GM10266 (cell line): ENCODE results near the gene PPP6R3.
"Not testable (repeated sequence)": the region's sequence is repeated elsewhere in the genome, so short reads cannot be mapped to it uniquely, and the experiment has no call there.

Experiments used
- DNase-seq: peaks from one replicate; pipeline ENCODE4 v3.0.0; 2012; ENCODE audit errors: extremely low spot score
- TF ChIP-seq, protein P1 (sequence below): IDR thresholded peaks from 2 replicates; pipeline ENCODE4 v1.5.1; 2012; ENCODE audit warnings: mild to moderate bottlenecking, low read depth; ENCODE audit not compliant: control insufficient read depth, insufficient read depth; ENCODE audit errors: missing control alignments

Gene PPP6R3

DNA sequence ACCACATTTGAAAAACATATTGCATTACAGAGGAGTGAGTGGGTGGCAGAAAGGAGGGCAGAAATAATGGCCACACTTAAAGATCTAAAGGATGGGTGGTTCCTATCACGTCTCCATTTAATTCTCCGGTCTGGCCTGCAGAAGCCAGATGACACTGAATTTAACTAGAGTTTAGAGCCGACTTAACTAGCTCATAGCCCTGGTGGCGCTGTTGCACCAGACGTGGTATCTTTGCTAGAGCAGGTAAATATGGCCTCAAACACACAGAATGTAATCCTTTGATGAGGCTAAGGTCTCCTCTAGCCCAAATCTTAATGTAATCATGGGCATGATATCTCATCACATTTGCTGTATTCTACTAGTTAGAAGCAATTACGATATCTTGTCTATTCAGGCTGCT, 172.2 kb downstream of the PPP6R3 start:
- TF ChIP-seq, protein P1, sequence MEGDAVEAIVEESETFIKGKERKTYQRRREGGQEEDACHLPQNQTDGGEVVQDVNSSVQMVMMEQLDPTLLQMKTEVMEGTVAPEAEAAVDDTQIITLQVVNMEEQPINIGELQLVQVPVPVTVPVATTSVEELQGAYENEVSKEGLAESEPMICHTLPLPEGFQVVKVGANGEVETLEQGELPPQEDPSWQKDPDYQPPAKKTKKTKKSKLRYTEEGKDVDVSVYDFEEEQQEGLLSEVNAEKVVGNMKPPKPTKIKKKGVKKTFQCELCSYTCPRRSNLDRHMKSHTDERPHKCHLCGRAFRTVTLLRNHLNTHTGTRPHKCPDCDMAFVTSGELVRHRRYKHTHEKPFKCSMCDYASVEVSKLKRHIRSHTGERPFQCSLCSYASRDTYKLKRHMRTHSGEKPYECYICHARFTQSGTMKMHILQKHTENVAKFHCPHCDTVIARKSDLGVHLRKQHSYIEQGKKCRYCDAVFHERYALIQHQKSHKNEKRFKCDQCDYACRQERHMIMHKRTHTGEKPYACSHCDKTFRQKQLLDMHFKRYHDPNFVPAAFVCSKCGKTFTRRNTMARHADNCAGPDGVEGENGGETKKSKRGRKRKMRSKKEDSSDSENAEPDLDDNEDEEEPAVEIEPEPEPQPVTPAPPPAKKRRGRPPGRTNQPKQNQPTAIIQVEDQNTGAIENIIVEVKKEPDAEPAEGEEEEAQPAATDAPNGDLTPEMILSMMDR: peak; percentile 59
- DNase-seq: peak; percentile 43

DNA sequence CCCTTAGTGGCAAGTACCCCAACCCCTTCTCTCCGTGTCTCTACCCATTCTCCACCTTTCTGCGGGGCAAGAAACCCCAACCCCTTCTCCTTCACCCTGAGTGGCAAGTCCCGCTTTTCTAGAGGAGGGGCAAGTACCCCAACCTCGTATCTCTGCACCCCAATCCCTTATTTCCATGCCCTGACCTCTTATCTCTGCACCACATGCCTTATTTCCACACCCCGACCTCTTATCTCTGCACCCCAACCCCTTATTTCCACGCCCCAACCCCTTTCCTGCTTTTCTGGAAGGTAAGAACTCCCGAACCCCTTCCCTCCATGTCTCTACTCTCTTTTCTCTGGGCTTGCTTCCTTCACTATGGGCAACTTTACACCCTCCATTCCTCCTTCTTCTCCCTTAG, 174.1 kb downstream of the PPP6R3 start:
- not testable (repeated sequence) for DNase-seq

DNA sequence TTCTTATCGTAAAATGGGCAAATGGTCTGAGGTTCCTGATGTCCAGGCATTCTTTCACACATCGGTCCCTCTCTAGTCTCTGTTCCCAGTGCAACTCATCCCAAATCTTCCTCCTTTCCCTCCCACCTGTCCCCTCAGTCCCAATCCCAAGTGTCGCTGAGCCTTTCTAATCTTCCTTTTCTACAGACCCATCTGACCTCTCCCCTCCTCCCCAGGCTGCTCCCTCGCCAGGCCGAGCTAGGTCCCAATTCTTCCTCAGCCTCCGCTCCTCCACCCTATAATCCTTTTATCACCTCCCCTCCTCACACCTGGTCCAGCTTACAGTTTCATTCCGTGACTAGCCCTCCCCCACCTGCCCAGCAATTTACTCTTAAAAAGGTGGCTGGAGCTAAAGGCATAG, 174.6 kb downstream of the PPP6R3 start:
- not testable (repeated sequence) for DNase-seq

DNA sequence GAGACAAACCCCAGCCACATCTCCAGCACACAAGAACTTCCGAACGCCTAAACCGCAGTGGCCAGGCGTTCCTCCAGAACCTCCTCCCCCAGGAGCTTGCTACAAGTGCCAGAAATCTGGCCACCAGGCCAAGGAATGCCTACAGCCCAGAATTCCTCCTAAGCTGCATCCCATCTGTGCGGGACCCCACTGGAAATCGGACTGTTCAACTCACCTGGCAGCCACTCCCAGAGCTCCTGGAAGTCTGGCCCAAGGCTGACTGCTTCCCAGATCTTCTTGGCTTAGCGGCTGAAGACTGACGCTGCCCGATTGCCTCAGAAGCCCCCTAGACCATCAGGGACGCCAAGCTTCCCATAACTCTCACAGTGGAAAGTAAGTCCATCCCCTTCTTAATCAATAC, 175.3 kb downstream of the PPP6R3 start:
- not testable (repeated sequence) for DNase-seq

DNA sequence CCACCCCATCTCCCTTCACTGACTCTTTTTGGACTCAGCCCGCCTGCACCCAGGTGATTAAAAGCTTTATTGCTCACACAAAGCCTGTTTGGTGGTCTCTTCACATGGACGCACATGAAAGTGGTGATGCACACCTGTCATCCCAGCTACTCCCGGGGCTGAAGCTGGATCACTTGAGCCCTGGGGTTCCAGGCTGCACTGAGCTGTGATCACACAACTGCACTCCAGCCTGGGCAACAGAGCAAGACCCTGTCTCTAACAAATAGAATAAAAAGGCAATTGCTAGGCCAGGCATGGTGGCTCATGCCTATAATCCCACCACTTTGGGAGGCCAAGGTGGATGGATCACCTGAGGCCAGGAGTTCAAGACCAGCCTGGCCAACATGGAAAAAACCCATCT, 178.8 kb downstream of the PPP6R3 start:
- not testable (repeated sequence) for DNase-seq

DNA sequence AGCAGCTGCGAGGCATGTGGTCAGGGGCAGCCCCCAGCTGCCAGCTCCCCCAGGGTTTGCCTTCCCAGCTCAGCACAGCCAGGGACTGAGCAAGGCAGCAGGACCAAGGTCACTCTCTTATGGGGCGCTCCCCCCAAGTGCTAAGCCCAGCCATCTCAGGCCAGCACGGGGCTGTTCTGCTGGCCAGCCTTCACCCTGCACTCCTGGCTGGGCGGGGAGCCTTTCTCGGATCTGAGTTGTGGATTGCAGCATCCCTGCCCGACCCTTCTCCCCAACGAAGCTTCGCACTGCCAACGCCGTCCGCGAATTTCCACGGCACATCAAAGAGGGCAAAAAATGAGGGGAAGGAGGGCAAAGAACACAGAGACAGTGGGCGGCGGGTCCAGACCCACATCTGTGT, 181.3 kb downstream of the PPP6R3 start:
- TF ChIP-seq, protein P1: no peak
- no peak for DNase-seq

DNA sequence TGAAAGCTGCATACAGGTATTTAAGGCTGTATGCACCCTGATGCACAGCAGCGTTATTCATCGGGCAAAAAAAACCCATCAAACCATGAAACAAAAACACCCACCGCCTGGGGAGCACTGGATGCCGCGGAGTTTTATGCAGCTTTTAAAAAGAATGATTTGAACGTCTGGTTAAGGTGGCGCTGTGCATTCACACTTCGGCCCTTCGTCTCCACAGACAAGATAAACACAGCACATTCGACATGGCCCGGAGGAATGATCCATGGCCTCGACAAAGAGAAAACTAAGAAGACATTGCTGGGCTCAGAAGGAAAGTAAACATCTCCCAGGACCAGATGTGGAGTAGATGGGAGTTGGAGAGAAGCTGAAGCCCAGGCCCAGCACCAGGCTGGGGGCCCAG, 183.0 kb downstream of the PPP6R3 start:
- TF ChIP-seq, protein P1: no peak
- DNase-seq: no peak

DNA sequence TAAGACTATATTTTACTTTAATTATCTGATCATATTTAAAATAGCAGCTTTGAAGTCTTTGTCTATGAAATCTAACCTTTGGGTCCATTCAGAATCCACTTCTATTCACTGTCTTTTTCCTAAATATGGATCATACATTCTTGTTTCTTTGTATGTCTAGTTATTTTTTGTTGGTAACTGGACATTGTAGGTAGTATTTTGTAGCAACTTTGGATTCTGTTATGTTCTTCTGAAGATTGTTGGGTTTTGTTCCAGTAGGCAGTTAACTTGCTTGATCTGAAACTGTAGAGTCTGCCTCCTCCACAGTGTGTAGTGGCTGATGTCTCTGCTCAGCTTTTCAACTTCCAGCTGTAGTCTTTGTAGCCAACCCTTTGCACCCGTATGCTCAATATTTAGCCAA, 186.3 kb downstream of the PPP6R3 start:
- TF ChIP-seq, protein P1: no peak
- DNase-seq: no peak

DNA sequence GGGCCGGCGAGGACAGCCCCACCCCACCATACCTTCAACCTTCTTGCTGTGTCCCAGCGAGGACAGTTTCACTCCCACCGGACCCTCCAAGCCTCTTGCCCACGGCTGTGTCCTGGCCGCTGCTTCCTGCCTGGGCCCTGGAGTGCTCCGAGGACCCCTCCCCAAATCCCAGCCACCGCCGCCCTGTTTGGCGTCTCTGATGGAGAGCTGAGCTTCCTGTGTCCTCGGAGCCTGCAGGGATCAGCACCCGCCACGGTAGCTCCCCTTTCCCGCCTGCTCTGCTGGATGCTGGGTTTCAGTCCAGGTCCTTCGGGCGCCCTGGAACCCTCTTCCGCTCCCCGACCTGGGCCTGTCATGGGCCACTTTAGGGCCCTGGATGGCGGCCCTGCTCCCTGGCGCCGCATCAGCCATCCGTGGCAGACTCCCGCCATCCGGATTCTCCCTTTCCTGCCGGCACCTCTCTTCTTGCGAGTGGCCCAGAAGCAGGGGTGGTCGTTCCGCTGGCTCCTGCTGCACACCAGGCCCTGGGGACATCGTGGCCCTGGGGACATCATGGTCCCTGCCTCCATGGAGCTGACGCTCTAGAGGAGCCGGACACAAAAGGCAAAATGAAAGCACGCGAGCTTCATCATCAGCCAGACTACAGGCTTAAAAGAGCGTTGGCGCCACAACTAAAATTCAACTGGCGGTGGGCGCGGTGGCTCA, 189.5 kb downstream of the PPP6R3 start:
- TF ChIP-seq, protein P1: no peak
- DNase-seq: no peak

DNA sequence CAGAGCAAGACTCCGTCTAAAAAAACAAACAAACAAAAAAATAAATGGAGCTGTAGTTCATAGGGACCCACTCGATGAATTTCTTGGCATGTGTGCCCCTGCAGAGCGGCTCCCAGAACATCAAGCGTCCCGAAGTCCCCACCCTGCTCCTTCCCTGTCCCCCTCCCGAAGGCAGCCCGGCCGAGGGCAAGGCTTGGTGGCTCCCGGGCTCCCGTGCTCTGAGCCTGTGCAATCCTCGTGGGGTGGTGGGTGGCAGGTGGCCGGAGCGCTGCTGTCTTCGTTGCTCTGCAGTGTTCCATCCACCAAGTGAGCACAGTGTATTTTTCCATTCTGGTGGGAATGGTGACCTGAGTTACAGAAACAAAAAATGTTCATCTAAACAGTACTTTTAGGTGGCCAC, 190.2 kb downstream of the PPP6R3 start:
- no peak for DNase-seq
- TF ChIP-seq, protein P1: no peak
